GM12865 (cell line): ENCODE data around the gene MKNK2.

Source experiments
- DNase-seq: peaks from one replicate; pipeline ENCODE4 v3.0.0; 2010; ENCODE audit warnings: low read depth
- H3K4me3 ChIP-seq: 2 replicates; pipeline ENCODE4 v1.5.1; 2011; ENCODE audit warnings: mild to moderate bottlenecking, low read depth, low read length, control low read depth
- CTCF ChIP-seq: IDR thresholded peaks from 2 replicates; pipeline ENCODE4 v1.5.1; 2011; ENCODE audit warnings: low read length, control low read depth, low read depth, inconsistent platforms; ENCODE audit not compliant: insufficient read depth; ENCODE audit errors: missing control alignments

The MKNK2 gene

GRCh38 chr19:2055931-2056836 is 5.1 kb upstream of the MKNK2 start:
- peak; percentile 10 for TF ChIP-seq CTCF
- peak; percentile 70 for DNase-seq
- peak overlapping the region; percentile 56 for H3K4me3 ChIP-seq

GRCh38 chr19:2054763-2055162 is 3.7 kb upstream of the MKNK2 start:
- H3K4me3 ChIP-seq = peak overlapping the region; percentile 55
- peak; percentile 71 for DNase-seq
- no peak for TF ChIP-seq CTCF

- TF ChIP-seq CTCF = no peak
Measured at GRCh38 chr19:2053601-2054389, 2.8 kb upstream of the MKNK2 start.

GRCh38 chr19:2051773-2052704 is 995 bp upstream of the MKNK2 start:
- DNase-seq = peak; percentile 82
- peak overlapping the region; percentile 67 for H3K4me3 ChIP-seq
- TF ChIP-seq CTCF = no peak

More at GRCh38 chr19:2053601-2054389, 2.8 kb upstream of the MKNK2 start:
- H3K4me3 ChIP-seq = peak overlapping the region; percentile 1; the same call in 1 of the 2 replicates
- peak; percentile 36 for DNase-seq

GRCh38 chr19:2050349-2050990 is 574 bp downstream of the MKNK2 start:
- no peak for TF ChIP-seq CTCF
- peak overlapping the region; percentile 93 for H3K4me3 ChIP-seq
- no peak for DNase-seq
